GM18498 (cell line): ENCODE results near the gene UBFD1.
"Not testable (repeated sequence)": the region's sequence is repeated elsewhere in the genome, so short reads cannot be mapped to it uniquely, and the experiment has no call there.

Experiments
- ATAC-seq: cut with Tn5 transposase; IDR thresholded peaks from one replicate; pipeline ENCODE4 v1.9.1; 2021; ENCODE audit warnings: mild to moderate bottlenecking, moderate library complexity; ENCODE audit not compliant: unreplicated experiment

UBFD1 gene

DNA sequence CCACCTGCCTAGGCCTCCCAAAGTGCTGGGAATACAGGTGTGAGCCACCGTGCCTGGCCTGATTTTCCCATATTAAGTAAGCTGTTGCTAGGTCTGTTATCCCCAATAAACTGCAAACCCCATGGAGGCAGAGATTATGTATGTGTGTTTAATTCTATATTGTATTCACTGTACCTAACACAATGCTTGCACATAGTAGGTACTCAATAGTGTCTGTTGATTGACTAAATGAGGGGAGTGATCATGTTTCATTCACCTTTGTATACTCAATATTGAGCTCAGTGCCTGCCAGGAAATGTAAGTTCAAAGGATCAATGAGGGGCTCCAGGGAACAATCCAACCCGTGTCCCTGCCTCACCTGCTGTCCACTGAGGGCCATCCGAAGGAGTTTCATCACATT, 32.6 kb upstream of the UBFD1 start:
- no peak for ATAC-seq

DNA sequence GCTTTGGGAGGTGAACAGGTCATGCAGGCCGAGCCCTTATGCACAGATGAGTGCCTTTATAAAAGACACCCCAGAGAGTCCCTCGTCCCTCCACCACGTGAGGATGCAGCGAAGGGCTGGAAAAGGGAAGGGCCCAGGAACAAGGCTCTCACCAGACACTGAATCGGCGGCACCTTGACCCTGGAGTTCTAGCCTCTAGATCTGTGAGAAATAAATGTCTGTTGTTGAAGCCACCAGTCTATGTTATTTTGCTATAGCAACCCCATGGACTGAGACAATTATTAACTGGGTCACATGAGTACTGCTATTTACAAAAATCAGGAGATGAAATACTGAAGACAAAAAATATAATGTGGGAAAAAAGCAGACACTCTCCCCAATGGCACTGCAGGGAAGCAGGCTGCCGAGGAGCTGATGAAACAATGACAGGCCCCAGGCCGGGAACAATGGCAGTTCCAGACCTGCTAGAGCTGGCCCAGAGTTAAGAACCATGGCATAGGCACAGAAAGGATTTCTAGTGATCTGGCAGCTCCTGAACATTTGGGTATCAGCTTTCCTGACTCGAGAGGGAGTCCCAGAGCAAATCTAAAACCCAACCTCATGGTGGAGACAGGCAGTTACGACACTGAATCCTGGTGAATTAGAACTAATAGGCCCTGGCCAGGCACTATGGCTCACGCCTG, 29.4 kb upstream of the UBFD1 start:
- ATAC-seq, result no peak

DNA sequence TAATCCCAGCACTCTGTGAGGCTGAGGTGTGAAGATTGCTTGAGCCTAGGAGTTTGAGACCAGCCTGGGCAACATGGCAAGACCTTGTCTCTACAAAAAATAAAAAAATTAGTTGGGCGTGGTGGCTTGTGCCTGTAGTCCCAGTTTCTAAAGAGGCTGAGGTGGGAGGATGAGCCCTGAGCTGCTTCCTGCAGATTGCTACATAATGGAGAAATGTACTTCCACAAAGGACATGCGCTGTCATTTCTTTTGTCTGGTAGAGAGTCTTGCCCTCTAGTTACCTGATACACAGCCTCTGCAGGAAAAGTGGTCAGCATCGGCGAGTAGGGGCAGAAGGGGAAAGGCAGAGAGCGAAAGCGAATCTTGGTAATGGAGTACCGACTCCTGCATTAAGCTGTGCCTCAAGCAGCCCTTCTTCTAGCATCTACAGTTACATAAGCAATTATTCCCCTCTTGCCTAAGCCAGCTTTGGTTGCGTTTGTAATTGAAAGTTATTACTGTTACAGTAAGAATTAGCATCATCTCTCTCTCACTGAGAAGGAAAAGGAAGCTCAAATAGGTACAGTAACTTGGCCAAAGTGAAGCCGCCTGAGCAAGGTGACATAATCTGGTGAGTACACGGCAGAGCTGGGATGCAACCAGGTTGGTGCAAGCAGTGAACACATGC, 28.8 kb upstream of the UBFD1 start:
- ATAC-seq, result no peak

DNA sequence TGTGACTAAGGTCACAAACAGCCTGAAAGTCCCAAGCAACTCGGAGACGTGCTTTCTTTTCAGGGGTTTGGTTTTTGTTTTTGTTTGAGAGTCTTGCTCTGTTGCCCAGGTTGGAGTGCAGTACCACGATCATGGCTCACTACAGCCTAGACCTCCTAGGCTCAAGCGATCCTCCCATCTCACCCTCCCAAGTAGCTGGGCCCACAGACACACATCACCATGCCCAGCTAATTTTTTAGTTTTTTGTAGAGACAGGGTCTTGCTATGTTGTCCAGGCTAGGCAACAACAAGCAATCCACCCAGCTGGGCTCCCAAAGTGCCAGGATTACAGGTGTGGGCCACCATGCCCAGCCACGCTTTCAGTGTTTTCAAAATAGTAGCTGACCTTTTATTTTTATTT, 27.5 kb upstream of the UBFD1 start:
- ATAC-seq, result no peak

DNA sequence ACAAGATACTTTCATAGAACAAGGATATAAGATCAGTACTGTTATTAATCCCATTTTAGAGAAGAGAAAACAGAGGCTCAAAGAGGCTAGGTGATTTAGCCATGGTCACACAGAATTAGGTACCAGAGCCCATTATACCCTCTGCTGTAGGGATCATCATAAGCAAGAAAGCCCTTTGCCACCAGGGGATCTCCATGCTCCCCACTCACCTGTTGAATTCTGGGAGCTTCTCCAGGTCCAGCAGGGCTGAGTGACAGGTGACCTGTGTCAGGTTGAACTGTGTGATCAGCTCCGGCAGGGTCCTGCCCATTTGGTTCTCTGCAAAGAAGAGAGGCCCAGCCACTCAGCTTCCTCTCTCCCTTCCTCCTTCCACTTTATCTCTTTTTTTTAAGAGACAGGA, 25.1 kb upstream of the UBFD1 start:
- no peak for ATAC-seq

DNA sequence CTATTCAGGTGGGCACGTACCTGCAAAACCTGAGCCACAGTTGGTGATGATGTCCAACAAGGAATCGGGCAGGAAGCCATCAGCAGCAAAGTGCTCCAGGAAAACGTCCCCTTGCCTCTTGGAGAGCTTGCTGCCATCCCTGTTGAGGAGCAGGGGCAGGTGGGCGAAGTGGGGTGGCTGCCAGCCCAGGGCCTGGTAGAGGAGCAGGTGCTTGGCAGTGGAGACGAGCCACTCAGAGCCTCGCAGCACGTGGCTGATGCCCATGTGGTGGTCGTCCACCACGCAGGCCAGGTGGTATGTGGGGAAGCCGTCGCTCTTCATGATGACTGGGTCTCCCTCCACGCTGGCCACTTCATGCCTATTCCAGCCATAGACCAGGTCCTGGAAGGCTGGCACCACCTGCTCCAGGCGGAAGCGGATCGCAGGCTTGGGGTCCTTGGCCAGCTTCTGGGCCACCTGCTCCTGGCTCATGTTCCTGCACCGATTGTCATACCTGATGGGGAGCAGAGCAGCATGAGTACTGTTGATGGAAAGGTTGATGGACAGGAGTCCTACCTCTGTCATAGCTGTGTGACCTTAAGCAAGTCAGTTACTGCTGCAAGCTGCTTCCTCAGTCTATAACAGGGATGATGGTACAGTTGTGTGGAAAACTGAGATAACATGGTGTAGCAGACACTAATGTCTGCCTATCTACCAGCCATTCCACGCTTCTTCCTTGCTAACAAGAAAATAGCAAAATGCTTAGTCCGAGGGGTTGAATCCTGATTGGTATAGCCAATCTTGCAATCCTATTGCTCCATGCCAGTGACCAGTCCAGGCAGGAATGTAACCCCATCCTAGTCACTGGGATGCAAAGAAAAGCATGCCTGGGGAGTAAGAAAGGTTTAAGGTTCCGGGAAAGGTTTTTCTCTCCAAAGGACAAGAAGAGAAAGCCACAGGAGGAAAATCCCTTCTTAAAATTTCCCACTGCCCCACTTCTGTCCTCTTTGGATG, 22.4 kb upstream of the UBFD1 start:
- no peak for ATAC-seq

- no peak for ATAC-seq
Observed at GRCh38 chr16:23535901-23536300, 21.6 kb upstream of the UBFD1 start.

- no peak for ATAC-seq
Observed at GRCh38 chr16:23537390-23537789, 20.1 kb upstream of the UBFD1 start.

DNA sequence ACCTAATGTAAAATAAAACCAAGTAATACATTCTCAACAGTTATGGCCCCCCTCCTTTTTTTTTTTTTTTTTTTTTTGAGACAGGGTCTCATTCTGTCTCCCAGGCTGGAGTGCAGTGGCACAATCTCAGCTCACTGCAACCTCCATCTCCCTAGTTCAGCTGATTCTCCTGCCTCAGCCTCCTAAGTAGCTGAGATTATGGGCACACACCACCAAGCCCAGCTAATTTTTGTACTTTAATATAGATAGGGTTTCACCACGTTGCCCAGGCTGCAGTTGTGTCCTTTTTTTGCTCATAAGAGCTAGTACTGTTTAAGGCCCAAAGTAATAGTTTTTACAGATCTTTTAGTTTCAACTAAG, 18.6 kb upstream of the UBFD1 start:
- no peak for ATAC-seq

DNA sequence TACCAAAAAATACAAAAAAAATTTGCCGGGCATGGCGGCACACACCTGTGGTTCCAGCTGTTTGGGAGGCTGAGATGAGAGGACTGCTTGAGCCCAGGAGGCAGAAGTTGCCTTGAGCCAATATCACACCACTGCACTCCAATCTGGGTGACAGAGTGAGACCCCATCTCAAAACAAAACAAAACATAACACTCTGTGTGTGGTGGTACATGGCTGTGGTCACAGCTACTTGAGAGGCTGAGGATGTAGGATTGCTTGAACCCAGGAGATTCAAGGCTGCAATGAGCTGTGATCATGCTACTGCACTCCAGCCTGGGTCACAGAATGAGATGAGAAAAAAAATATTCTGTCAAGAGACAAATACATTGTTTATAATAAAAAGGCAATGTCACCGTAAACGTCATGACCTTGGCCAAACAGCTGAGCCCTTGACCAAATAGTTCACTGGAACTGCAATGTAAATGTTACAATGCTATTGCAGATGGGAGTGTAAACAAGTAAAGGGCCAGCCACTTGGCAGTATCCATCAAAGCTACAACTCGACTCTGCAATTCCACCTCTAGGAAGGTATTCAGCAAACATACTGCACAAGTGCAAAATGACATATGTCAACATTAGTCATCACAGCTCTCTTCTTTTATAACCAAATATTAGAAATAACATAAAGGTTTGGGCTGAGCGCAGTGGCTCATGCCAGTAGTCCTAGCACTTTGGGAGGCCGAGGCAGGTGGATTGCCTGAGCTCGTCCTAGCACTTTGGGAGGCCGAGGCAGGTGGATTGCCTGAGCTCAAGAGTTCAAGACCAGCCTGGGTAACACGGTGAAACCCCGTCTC, 17.3 kb upstream of the UBFD1 start:
- ATAC-seq, result no peak

- ATAC-seq, result not testable (repeated sequence)
Observed at GRCh38 chr16:23540817-23541178, 16.7 kb upstream of the UBFD1 start.

GRCh38 chr16:23544436-23544835, 13.1 kb upstream of the UBFD1 start:
- no peak for ATAC-seq

- ATAC-seq, result no peak
Observed at GRCh38 chr16:23549938-23550337, 7.6 kb upstream of the UBFD1 start.

DNA sequence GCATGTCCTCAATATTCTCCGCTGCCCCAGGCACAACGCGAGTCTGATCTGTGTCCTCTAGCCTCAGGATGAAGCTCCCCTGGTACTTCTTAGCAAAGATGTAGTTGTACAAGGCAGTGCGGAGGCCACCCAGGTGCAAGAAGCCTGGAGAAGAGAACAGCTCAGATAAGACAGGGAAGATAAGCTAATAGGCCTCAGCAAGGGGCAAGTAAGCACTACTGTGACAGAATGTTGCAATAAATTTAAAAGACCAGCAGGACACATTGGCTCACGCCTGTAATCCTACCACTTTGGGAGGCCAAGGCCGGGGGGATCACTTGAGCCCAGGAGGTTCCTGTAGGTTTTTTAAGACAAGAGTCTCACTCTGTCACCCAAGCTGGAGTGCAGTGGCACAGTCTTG, 5.4 kb upstream of the UBFD1 start:
- ATAC-seq, result no peak

GRCh38 chr16:23554536-23554935, 3.0 kb upstream of the UBFD1 start:
- ATAC-seq, result no peak

GRCh38 chr16:23557779-23558702, 514 bp downstream of the UBFD1 start:
- peak; percentile 20 for ATAC-seq

- no peak for ATAC-seq
Observed at GRCh38 chr16:23561586-23561985, 4.1 kb downstream of the UBFD1 start.

- no peak for ATAC-seq
Observed at GRCh38 chr16:23562505-23562904, 5.0 kb downstream of the UBFD1 start.

DNA sequence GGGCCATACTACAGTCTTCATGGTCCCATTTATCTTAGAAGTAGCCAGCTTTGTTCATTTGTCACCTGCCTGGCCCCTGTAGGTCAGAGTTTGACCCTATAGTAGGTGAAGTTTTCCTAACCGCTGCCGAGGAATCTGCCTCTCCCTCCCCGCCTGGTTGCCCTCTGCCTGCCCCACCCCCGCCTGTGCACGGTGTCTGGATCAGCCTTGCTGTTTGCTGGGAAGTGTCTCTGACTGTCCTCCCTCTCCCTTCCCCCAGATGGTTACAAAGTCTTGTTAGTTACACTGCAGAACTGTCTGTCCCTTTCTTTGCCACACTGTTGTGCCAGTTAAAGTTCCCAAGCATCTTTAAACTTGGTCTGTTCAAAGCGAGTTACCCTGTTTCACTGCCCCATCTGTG, 5.7 kb downstream of the UBFD1 start:
- no peak for ATAC-seq
